Activated T-cell treated with anti-CD3 and anti-CD28 coated beads, Interleukin-2, amount 50 U/mL, for 4 hours (primary cell): ENCODE data around the gene MC1R. TPM values are rescaled to one million over a fixed set of nuclear protein-coding genes. Genes with fewer than 3 reads are reported as not detected.
"Not testable (repeated sequence)": the region's sequence is repeated elsewhere in the genome, so short reads cannot be mapped to it uniquely, and the experiment has no call there.

ENCODE experiments used
- ATAC-seq, 2 donors: fragments of 200-7000 bp; cut with Tn5 transposase; one replicate each; pipeline ENCODE4 v1.10.0; 2021
- DNase-seq: peaks from one replicate; pipeline ENCODE4 v3.0.0-alpha.2; 2020
- H3K27me3 Mint-ChIP-seq: one replicate; pipeline ENCODE4 v1.8.0; 2021; ENCODE audit warnings: low read depth, mixed read lengths
- H3K36me3 Mint-ChIP-seq: one replicate; pipeline ENCODE4 v1.8.0; 2022; ENCODE audit warnings: mixed read lengths; ENCODE audit not compliant: insufficient read depth
- H3K4me1 Mint-ChIP-seq: one replicate; pipeline ENCODE4 v1.8.0; 2021; ENCODE audit warnings: low read depth, mixed read lengths
- H3K4me3 Mint-ChIP-seq: one replicate; pipeline ENCODE4 v1.8.0; 2021; ENCODE audit warnings: mild to moderate bottlenecking, moderate library complexity, mixed read lengths
- H3K9me3 Mint-ChIP-seq: one replicate; pipeline ENCODE4 v1.8.0; 2021; ENCODE audit warnings: mixed read lengths
- total RNA-seq, 3 donors: library from RNA; stranded (reverse); gene quantifications; one replicate each; pipeline ENCODE4 v1.2.1, GENCODE V29; 2021

MC1R gene
- 1 to 10 TPM; 2.5 to 3.0 (median 2.6) TPM for total RNA-seq

- H3K27me3 Mint-ChIP-seq, result peaks cover 22% of the 10 kb centered on the region
- no peaks in the 10 kb centered on the region for H3K36me3 Mint-ChIP-seq
- DNase-seq (no peak), ATAC-seq (peak; percentile 10 to 27)
- peak within 1 kb of the TSS; percentile 62 for H3K4me3 Mint-ChIP-seq
- H3K9me3 Mint-ChIP-seq, result no peaks in the 10 kb centered on the region
- peaks cover 42% of the 10 kb centered on the region for H3K4me1 Mint-ChIP-seq
Observed at GRCh38 chr16:89918453-89919347, at the start of gene MC1R. Gene MC1R, plus strand, starts transcription at chr16:89918862. Its CDS starts 397 bp downstream, at chr16:89919259.

GRCh38 chr16:89869911-89870310 is 48.8 kb upstream of the MC1R start:
- no peaks in the 10 kb centered on the region for H3K27me3 Mint-ChIP-seq
- no peaks in the 10 kb centered on the region for H3K9me3 Mint-ChIP-seq
- ATAC-seq (no peak), DNase-seq (no peak)
- H3K4me3 Mint-ChIP-seq, result no peak overlapping the region
- H3K36me3 Mint-ChIP-seq, result peaks cover 2% of the 10 kb centered on the region
- H3K4me1 Mint-ChIP-seq, result peaks cover 7% of the 10 kb centered on the region

GRCh38 chr16:89870440-89870839 is 48.2 kb upstream of the MC1R start:
- DNase-seq (no peak), ATAC-seq (no peak)
- no peaks in the 10 kb centered on the region for H3K27me3 Mint-ChIP-seq
- H3K36me3 Mint-ChIP-seq, result peaks cover 6% of the 10 kb centered on the region
- no peak overlapping the region for H3K4me3 Mint-ChIP-seq
- H3K4me1 Mint-ChIP-seq, result peaks cover 11% of the 10 kb centered on the region
- H3K9me3 Mint-ChIP-seq, result no peaks in the 10 kb centered on the region

GRCh38 chr16:89871895-89872294 is 46.8 kb upstream of the MC1R start:
- no peaks in the 10 kb centered on the region for H3K27me3 Mint-ChIP-seq
- H3K9me3 Mint-ChIP-seq, result no peaks in the 10 kb centered on the region
- H3K4me3 Mint-ChIP-seq, result peak overlapping the region; percentile 85
- H3K36me3 Mint-ChIP-seq, result peaks cover 6% of the 10 kb centered on the region
- peaks cover 13% of the 10 kb centered on the region for H3K4me1 Mint-ChIP-seq
- DNase-seq, result no peak
- no peak for ATAC-seq

- peak; percentile 85 for DNase-seq
- H3K4me3 Mint-ChIP-seq, result peak within 1 kb of the TSS; percentile 85
- H3K4me1 Mint-ChIP-seq, result peaks cover 15% of the 10 kb centered on the region
- H3K9me3 Mint-ChIP-seq, result no peaks in the 10 kb centered on the region
- peak; percentile 56 to 62 for ATAC-seq
- peaks cover 12% of the 10 kb centered on the region for H3K36me3 Mint-ChIP-seq
- no peaks in the 10 kb centered on the region for H3K27me3 Mint-ChIP-seq
Observed at GRCh38 chr16:89873109-89873971, 45.3 kb upstream of the MC1R start, which contains the start of gene TCF25. Gene TCF25, plus strand, starts transcription at chr16:89873592. Its CDS starts 76 bp downstream, at chr16:89873668.

GRCh38 chr16:89873972-89874689 is 44.5 kb upstream of the MC1R start:
- ATAC-seq (peak; percentile 78 to 83), DNase-seq (peak; percentile 94)
- H3K36me3 Mint-ChIP-seq, result peaks cover 12% of the 10 kb centered on the region
- peak overlapping the region; percentile 85 for H3K4me3 Mint-ChIP-seq
- H3K4me1 Mint-ChIP-seq, result peaks cover 15% of the 10 kb centered on the region
- H3K27me3 Mint-ChIP-seq, result no peaks in the 10 kb centered on the region
- no peaks in the 10 kb centered on the region for H3K9me3 Mint-ChIP-seq

- peaks cover 20% of the 10 kb centered on the region for H3K4me1 Mint-ChIP-seq
- not testable (repeated sequence) for H3K27me3 Mint-ChIP-seq, DNase-seq, H3K9me3 Mint-ChIP-seq, H3K4me3 Mint-ChIP-seq, ATAC-seq
- H3K36me3 Mint-ChIP-seq, result peaks cover 30% of the 10 kb centered on the region
Observed at GRCh38 chr16:89879123-89879522, 39.5 kb upstream of the MC1R start.

GRCh38 chr16:89880477-89881367 is 37.9 kb upstream of the MC1R start:
- Mint-ChIP-seq H3K9me3 (no peaks in the 10 kb centered on the region), H3K36me3 (peaks cover 35% of the 10 kb centered on the region), H3K4me3 (no peak overlapping the region), H3K27me3 (no peaks in the 10 kb centered on the region), H3K4me1 (peaks cover 10% of the 10 kb centered on the region)
- ATAC-seq (no peak), DNase-seq (no peak)

GRCh38 chr16:89881368-89881730 is 37.3 kb upstream of the MC1R start:
- no peak for ATAC-seq
- no peak for DNase-seq
- Mint-ChIP-seq H3K9me3 (no peaks in the 10 kb centered on the region), H3K36me3 (peaks cover 37% of the 10 kb centered on the region), H3K4me1 (peaks cover 7% of the 10 kb centered on the region), H3K4me3 (no peak overlapping the region), H3K27me3 (no peaks in the 10 kb centered on the region)

- H3K9me3 Mint-ChIP-seq, result no peaks in the 10 kb centered on the region
- DNase-seq, result no peak
- H3K36me3 Mint-ChIP-seq, result peaks cover 39% of the 10 kb centered on the region
- no peaks in the 10 kb centered on the region for H3K27me3 Mint-ChIP-seq
- ATAC-seq, result no peak
- H3K4me1 Mint-ChIP-seq, result peaks cover 5% of the 10 kb centered on the region
- no peak overlapping the region for H3K4me3 Mint-ChIP-seq
Observed at GRCh38 chr16:89883346-89884040, 35.2 kb upstream of the MC1R start.

GRCh38 chr16:89884041-89884421 is 34.6 kb upstream of the MC1R start:
- H3K36me3 Mint-ChIP-seq, result peaks cover 41% of the 10 kb centered on the region
- H3K9me3 Mint-ChIP-seq, result no peaks in the 10 kb centered on the region
- no peak for DNase-seq
- no peaks in the 10 kb centered on the region for H3K27me3 Mint-ChIP-seq
- H3K4me1 Mint-ChIP-seq, result peaks cover 5% of the 10 kb centered on the region
- ATAC-seq, result no peak
- H3K4me3 Mint-ChIP-seq, result no peak overlapping the region

- ATAC-seq, result no peak
Observed at GRCh38 chr16:89887243-89887642, 31.4 kb upstream of the MC1R start.

GRCh38 chr16:89890200-89890599 is 28.5 kb upstream of the MC1R start:
- Mint-ChIP-seq H3K9me3 (no peaks in the 10 kb centered on the region), H3K36me3 (peaks cover 25% of the 10 kb centered on the region), H3K27me3 (no peaks in the 10 kb centered on the region), H3K4me1 (peaks cover 9% of the 10 kb centered on the region), H3K4me3 (no peak overlapping the region)
- no peak for DNase-seq
- ATAC-seq, result peak; percentile 81 to 85

More at GRCh38 chr16:89887243-89887642, 31.4 kb upstream of the MC1R start:
- Mint-ChIP-seq H3K27me3 (no peaks in the 10 kb centered on the region), H3K36me3 (peaks cover 41% of the 10 kb centered on the region), H3K9me3 (no peaks in the 10 kb centered on the region), H3K4me3 (no peak overlapping the region), H3K4me1 (peaks cover 9% of the 10 kb centered on the region)
- DNase-seq, result no peak
